Measurements from ENCODE around the gene ACSS1.

DNA sequence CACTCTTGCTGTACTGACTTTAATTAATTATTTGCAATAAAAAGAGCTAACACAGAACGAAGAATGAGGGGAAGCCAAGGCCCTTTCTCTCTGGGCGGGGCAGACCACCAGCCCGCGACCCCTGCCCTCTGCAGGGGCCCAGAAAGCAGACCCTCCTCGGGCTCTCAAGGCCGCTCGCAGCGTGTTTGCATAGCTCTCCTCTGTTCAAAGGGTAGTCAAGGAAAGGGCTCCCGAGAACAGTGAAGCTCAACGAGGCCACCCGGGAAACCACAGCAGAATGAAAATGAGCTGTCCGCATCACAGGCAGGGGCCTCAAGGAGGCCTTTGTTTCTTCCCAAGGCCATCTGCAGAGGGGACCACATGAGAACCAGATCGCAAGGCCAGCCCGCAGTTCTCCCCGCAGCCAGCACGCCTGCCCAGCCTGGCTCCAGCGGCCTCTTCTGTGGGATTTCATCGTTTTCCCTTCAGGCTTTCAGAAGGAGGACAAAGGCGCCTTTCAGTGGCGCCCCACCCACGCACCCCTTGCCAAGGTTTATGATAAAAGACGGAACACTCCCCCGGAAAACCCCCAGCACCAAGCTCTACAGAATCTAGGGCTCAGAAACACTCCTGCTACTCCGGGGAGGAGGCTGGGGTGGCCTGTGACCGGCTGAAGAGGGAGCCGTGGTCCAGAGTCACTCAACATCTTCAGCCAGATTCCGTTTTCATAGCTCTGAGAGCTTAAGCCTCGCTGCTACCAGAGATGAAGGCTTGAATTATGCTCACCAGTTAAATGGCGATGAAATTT, 25.3 kb downstream of the ACSS1 start:
- TF ChIP-seq, protein P1, sequence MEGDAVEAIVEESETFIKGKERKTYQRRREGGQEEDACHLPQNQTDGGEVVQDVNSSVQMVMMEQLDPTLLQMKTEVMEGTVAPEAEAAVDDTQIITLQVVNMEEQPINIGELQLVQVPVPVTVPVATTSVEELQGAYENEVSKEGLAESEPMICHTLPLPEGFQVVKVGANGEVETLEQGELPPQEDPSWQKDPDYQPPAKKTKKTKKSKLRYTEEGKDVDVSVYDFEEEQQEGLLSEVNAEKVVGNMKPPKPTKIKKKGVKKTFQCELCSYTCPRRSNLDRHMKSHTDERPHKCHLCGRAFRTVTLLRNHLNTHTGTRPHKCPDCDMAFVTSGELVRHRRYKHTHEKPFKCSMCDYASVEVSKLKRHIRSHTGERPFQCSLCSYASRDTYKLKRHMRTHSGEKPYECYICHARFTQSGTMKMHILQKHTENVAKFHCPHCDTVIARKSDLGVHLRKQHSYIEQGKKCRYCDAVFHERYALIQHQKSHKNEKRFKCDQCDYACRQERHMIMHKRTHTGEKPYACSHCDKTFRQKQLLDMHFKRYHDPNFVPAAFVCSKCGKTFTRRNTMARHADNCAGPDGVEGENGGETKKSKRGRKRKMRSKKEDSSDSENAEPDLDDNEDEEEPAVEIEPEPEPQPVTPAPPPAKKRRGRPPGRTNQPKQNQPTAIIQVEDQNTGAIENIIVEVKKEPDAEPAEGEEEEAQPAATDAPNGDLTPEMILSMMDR (IDR thresholded peaks at IDR 0.05): peak in 4 of 5 experiments; percentile 8 to 42 (median 20)
- peak in 1 of 2 donors; percentile 86 for TF ChIP-seq EP300 (IDR thresholded peaks at IDR 0.05)

Measured in tibial nerve (tissue), 4 donors.